ENCODE data around the gene SLC26A8. TPM values are rescaled to one million over a fixed set of nuclear protein-coding genes. Genes with fewer than 3 reads are reported as not detected.

Gene SLC26A8
- total RNA-seq, 4 donors from 2014 or later: 0.07 TPM; not detected in 3

DNA sequence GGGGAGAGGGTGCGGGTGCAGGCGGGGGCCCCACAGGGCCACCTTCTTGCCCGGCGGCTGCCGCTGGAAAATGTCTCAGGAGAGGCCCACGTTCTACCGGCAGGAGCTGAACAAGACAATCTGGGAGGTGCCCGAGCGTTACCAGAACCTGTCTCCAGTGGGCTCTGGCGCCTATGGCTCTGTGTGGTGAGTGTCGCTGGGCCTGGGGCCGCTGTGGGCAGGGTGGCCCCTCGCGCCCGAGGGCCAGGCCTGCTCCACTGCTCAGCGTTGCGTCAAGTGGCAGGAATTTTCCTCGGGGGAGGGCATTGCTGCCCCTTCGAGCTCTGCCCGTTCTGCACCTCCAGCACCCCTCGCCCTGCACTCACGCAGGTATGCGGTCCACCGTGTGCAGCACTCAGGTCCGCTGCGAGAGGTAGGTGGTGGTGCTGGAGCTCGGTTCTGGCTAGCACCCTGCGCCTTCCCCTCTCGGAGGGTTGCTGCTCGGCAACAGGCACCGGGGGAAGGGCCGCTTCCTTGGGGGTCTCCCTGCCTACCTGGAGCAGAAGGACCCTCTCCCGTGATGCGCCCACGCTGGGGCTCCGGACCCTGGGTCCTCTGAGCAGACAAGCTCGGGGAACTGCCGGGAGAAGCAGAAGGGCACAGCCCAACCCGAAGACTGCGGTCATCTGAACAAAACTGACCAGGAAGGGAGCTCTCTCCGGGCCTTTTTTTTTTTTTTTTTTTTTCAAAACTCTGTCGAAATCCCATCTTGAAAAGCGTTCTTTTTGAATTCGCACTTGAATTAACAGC is 3.8 kb upstream of the SLC26A8 start:
- H3K27me3 ChIP-seq: no peaks in the 10 kb centered on the region
- no peaks in the 10 kb centered on the region for H3K9me3 ChIP-seq
- peak overlapping the region; percentile 86 to 94 for H3K27ac ChIP-seq
- peak overlapping the region; percentile 55 to 91 for H3K4me3 ChIP-seq
- no peak for TF ChIP-seq POLR2A (IDR thresholded peaks at IDR 0.05)
- TF ChIP-seq, protein P1, sequence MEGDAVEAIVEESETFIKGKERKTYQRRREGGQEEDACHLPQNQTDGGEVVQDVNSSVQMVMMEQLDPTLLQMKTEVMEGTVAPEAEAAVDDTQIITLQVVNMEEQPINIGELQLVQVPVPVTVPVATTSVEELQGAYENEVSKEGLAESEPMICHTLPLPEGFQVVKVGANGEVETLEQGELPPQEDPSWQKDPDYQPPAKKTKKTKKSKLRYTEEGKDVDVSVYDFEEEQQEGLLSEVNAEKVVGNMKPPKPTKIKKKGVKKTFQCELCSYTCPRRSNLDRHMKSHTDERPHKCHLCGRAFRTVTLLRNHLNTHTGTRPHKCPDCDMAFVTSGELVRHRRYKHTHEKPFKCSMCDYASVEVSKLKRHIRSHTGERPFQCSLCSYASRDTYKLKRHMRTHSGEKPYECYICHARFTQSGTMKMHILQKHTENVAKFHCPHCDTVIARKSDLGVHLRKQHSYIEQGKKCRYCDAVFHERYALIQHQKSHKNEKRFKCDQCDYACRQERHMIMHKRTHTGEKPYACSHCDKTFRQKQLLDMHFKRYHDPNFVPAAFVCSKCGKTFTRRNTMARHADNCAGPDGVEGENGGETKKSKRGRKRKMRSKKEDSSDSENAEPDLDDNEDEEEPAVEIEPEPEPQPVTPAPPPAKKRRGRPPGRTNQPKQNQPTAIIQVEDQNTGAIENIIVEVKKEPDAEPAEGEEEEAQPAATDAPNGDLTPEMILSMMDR (IDR thresholded peaks at IDR 0.05): no peak
- no peaks in the 10 kb centered on the region for H3K36me3 ChIP-seq
- intact Hi-C loops (cut with DNase I; ENCODE audit: low total_unique reads): loop anchor here (5.0 to 10.0 kb wide), 2 partner anchors 69 to 167 kb away; partner anchors contain the start of gene BRPF3
- DNase-seq: peak; percentile 36 to 50
- peaks cover 4 to 9% of the 10 kb centered on the region in 2 donors for H3K4me1 ChIP-seq

DNA sequence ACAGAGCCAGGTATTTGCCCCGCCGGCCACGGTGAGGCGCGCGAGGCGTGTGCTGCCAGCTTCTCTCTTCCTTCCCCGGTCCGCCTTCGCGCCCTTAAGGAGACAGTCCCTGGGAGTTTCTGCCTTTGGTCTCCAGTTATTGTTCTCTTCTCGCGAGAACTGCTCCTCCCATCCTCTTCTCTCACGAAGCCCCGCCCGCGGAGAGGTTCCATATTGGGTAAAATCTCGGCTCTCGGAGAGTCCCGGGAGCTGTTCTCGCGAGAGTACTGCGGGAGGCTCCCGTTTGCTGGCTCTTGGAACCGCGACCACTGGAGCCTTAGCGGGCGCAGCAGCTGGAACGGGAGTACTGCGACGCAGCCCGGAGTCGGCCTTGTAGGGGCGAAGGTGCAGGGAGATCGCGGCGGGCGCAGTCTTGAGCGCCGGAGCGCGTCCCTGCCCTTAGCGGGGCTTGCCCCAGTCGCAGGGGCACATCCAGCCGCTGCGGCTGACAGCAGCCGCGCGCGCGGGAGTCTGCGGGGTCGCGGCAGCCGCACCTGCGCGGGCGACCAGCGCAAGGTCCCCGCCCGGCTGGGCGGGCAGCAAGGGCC is 3.2 kb upstream of the SLC26A8 start, which contains the start of gene MAPK14:
Gene MAPK14 (plus strand): TSS at position 308 of the 587 bp plus-strand sequence. CDS start 350 bp downstream, outside the sequence.
- DNase-seq: peak; percentile 99 to 100
- H3K4me3 ChIP-seq: peak within 1 kb of the TSS; percentile 55 to 91
- H3K27me3 ChIP-seq: no peaks in the 10 kb centered on the region
- peaks cover 4 to 9% of the 10 kb centered on the region in 2 donors for H3K4me1 ChIP-seq
- H3K9me3 ChIP-seq: no peaks in the 10 kb centered on the region
- intact Hi-C loops (cut with DNase I; ENCODE audit: low total_unique reads): loop anchor here (5.0 to 10.0 kb wide), 2 partner anchors 70 to 167 kb away; partner anchors contain the start of gene BRPF3
- peak within 1 kb of the TSS; percentile 86 to 94 for H3K27ac ChIP-seq
- peak; percentile 93 to 94 for TF ChIP-seq POLR2A (IDR thresholded peaks at IDR 0.05)
- TF ChIP-seq, protein P1 (IDR thresholded peaks at IDR 0.05): peak; percentile 93 to 98 (median 97)
- H3K36me3 ChIP-seq: no peaks in the 10 kb centered on the region

DNA sequence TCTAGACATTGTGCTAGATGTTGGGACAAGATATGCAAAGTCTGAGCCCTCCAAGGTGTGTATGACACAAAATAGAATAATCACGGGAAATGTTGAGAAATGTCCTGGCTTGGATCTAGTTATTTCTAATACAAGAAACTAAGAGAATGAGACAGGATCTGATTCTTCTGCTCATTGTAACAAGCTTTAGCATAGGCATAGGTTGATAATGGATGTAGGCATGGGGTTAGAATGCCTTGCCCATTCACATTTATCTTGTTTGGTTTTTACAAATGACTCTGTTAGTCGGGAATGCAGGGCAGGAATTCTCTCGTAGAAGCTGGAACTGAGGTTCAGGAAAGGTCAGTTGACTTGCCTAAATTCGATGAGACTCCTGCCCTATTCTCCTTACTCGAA is 1.5 kb upstream of the SLC26A8 start:
- no peak for DNase-seq
- H3K27me3 ChIP-seq: no peaks in the 10 kb centered on the region
- no peaks in the 10 kb centered on the region for H3K36me3 ChIP-seq
- intact Hi-C loops (cut with DNase I; ENCODE audit: low total_unique reads): loop anchor here (5.0 to 10.0 kb wide), 2 partner anchors 71 to 169 kb away; partner anchors contain the start of gene BRPF3
- peak overlapping the region; percentile 86 to 94 for H3K27ac ChIP-seq
- H3K4me1 ChIP-seq: peaks cover 4 to 9% of the 10 kb centered on the region in 2 donors
- H3K9me3 ChIP-seq: no peaks in the 10 kb centered on the region
- no peak overlapping the region for H3K4me3 ChIP-seq
- TF ChIP-seq POLR2A (IDR thresholded peaks at IDR 0.05): no peak
- TF ChIP-seq, protein P1 (IDR thresholded peaks at IDR 0.05): no peak

DNA sequence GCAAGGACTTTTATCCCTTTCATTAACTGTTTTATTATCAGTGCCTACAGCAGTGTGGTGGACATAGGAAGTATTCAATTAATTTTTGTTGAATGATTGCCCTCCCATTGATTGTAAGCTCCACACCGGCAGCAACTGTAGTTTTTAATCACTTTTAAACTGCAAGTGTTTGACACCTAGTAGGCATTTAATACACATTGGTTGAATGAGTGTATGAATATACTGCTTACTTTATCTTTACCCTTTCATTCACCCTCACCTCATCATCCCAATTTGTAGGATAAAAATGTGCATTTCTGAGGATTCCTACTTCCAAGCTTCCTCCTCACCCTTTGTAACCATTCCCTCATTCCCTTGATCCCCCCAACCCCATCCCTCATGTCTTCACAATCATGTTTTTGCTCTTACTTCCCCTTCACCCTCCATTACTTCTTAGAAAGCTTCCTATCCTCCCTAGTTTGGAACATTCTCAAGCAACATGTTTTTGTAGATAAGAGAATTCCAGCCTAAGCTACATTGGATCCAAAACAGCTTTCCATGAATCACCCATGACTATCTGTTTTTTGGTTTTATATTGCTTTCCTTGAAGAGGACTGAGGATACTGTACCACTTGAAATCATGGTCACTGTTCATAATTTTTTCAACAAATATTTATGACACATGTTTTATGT is 955 bp upstream of the SLC26A8 start:
- no peaks in the 10 kb centered on the region for H3K9me3 ChIP-seq
- H3K4me3 ChIP-seq: no peak overlapping the region
- H3K27me3 ChIP-seq: no peaks in the 10 kb centered on the region
- TF ChIP-seq POLR2A (IDR thresholded peaks at IDR 0.05): no peak
- TF ChIP-seq, protein P1 (IDR thresholded peaks at IDR 0.05): no peak
- H3K36me3 ChIP-seq: no peaks in the 10 kb centered on the region
- intact Hi-C loops (cut with DNase I; ENCODE audit: low total_unique reads): loop anchor here (5.0 to 10.0 kb wide), 2 partner anchors 72 to 169 kb away; partner anchors contain the start of gene BRPF3
- peaks cover 4 to 9% of the 10 kb centered on the region in 2 donors for H3K4me1 ChIP-seq
- no peak for DNase-seq
- peak overlapping the region; percentile 86 to 94 for H3K27ac ChIP-seq
